SJCRH30 (cell line): ENCODE data around the gene MACF1. TPM values are rescaled to one million over a fixed set of nuclear protein-coding genes. Genes with fewer than 3 reads are reported as not detected.
A peak's percentile ranks its signal among the peaks of the same experiment; 100 is the strongest.
"Not testable (repeated sequence)": the region's sequence is repeated elsewhere in the genome, so short reads cannot be mapped to it uniquely, and the experiment has no call there.

Source experiments
- DNase-seq, 2 experiments: peaks; one replicate each; pipeline ENCODE4 v3.0.0-alpha.2; 2015 to 2020
- H3K27ac ChIP-seq: fragments of 250-450 bp; sonication (Bioruptor Pico); 2 replicates; pipeline ENCODE4 v1.5.1; 2020; ENCODE audit warnings: mild to moderate bottlenecking, moderate library complexity
- H3K27me3 ChIP-seq: fragments of 250-450 bp; sonication (Bioruptor Pico); 2 replicates; pipeline ENCODE4 v1.5.1; 2020; ENCODE audit warnings: mild to moderate bottlenecking, moderate library complexity
- H3K36me3 ChIP-seq: fragments of 250-450 bp; sonication (Bioruptor Pico); 2 replicates; pipeline ENCODE4 v1.5.1; 2020; ENCODE audit warnings: mild to moderate bottlenecking, moderate library complexity
- H3K4me1 ChIP-seq: fragments of 250-450 bp; sonication (Bioruptor Pico); 2 replicates; pipeline ENCODE4 v1.5.1; 2020; ENCODE audit warnings: mild to moderate bottlenecking, moderate library complexity
- H3K4me3 ChIP-seq: fragments of 250-450 bp; sonication (Bioruptor Pico); 2 replicates; pipeline ENCODE4 v1.5.1; 2020; ENCODE audit warnings: mild to moderate bottlenecking, moderate library complexity
- H3K9me3 ChIP-seq: fragments of 250-450 bp; sonication (Bioruptor Pico); replicated peaks from 2 replicates; pipeline ENCODE4 v1.5.1; 2020; ENCODE audit warnings: mild to moderate bottlenecking, moderate library complexity
- total RNA-seq: library from RNA; depleted of rRNA; stranded (reverse); fragments of >200 nt; shearing (Covaris generic); gene quantifications from 2 replicates; pipeline ENCODE4 v1.2.3, GENCODE V29; 2014

Gene MACF1
- total RNA-seq, 1 experiment from 2014 or later, result 172 TPM

DNA sequence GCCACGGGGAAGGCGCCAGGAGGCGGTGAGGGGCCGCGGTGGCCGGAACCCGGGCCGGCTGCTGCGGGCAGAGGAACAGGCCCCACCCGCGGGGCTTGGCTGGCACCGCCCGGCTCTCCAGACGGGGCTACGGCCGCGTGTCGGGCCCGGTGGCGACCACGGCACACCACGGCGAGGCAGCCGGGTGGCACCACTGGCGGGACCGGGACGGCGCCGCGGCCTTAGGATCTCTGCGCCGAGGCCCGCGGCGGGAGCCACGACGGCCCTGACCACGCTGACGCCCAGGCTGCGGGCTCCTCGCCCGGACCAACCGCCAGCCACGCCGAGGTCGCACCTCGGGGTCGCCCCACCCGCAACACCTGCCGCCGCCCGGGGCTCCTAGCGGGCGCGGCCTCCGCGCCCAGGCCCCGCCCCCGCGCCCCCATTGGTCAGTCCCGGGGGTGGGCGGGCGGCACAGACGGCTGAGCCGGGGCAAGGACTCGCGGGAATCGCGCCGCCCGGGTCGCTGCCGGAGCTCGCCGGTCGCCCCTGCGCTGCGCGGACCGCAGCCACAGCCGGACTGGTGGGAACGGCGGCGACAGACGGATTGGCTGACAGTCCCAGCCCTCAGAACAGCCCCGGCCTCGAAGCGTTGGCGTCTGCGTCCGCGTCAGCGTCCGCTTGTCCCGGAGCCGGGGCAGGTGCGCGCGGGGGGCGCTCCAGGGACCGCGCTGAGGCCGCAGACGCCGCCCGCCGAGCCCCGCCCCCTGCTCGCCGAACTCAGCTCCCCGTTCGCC is 286.8 kb downstream of the MACF1 start, which contains the start of gene BMP8A:
BMP8A (plus strand) TSS at position 491 of the 776 bp plus-strand sequence. CDS start 356 bp downstream, outside the sequence.
- H3K4me1 ChIP-seq, result peaks cover 11% of the 10 kb centered on the region
- H3K4me3 ChIP-seq, result peak within 1 kb of the TSS; percentile 51
- DNase-seq, result peak; percentile 28 to 37
- H3K27me3 ChIP-seq, result no peaks in the 10 kb centered on the region
- H3K27ac ChIP-seq, result no peak within 1 kb of the TSS
- H3K9me3 ChIP-seq, result no peaks in the 10 kb centered on the region
- H3K36me3 ChIP-seq, result peaks cover 14% of the 10 kb centered on the region

DNA sequence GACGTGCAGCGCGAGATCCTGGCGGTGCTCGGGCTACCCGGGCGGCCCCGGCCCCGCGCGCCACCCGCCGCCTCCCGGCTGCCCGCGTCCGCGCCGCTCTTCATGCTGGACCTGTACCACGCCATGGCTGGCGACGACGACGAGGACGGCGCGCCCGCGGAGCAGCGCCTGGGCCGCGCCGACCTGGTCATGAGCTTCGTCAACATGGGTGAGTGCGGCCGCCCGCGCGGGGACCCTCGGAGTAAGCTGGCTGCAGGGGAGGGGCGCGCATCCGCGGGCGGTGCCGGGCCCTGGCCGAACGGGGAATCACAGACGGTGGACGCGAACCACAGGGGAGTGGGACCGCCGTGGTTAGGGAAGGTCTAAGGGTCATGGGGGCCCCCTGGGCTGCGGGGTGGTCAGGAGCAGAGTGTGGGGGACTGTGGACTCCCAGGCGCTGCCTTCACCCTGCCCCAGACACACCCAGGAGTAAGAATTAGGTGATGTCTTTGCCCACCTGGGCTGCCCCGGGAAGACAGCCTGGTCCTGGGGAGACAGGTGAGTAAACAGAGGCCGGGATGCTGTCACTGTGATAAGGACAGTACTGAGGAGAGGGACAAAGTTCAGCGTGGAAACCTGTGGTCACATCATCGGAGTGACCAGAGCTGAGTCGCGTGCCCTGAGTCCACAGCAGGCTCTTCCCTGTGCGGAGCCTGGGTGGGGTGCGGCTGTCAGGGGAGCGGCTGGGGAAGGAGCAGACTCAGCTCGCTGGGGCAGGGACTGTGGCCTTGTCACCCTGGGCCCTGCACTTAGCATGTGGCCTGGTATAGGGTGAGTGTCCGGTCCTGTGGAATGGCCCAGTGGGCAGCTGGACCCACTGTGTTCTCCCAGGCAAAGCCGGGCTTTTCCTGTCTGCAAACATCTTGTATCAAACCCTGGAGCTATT is 287.9 kb downstream of the MACF1 start:
- DNase-seq, H3K36me3 ChIP-seq, H3K4me3 ChIP-seq, H3K9me3 ChIP-seq, H3K27ac ChIP-seq, H3K27me3 ChIP-seq: not testable (repeated sequence)
- peaks cover 11% of the 10 kb centered on the region for H3K4me1 ChIP-seq

DNA sequence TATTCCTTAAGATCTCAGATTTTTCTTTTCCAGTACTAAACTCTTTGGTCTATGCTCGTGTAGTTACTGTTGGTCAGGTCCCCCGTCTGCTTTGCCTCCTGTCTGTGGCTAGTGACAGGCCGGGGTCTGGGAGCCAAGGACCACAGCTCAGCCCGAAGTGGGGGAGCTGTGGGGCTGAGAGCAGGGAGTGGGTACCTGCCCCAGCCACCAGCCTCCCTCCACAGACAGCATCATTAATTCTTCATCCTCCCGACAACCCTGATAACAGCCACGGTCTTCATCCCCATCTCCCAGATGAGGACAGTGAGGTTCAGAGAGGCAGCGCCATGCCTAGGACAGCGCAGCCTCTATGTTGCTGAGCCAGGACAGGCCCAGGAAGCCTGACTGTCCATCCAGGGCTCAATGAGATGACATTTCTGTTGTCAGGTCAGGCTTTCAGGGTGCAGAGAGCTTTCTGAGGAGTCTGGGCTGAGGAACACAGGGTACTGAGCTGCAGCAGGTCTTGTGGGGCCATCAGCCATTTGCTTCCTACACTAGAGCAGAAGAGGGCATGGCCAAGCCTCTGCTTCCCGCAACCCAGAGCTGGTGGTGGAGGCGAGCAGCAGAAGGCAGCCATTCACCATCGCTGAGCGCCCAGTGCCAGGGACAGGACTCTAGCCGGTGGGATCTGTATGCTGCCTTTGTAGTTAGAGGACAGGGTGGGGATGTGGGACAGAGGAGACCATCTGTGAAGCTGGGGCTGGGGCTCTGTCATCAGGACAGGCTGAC is 288.7 kb downstream of the MACF1 start:
- not testable (repeated sequence) for DNase-seq, H3K36me3 ChIP-seq, H3K27ac ChIP-seq

DNA sequence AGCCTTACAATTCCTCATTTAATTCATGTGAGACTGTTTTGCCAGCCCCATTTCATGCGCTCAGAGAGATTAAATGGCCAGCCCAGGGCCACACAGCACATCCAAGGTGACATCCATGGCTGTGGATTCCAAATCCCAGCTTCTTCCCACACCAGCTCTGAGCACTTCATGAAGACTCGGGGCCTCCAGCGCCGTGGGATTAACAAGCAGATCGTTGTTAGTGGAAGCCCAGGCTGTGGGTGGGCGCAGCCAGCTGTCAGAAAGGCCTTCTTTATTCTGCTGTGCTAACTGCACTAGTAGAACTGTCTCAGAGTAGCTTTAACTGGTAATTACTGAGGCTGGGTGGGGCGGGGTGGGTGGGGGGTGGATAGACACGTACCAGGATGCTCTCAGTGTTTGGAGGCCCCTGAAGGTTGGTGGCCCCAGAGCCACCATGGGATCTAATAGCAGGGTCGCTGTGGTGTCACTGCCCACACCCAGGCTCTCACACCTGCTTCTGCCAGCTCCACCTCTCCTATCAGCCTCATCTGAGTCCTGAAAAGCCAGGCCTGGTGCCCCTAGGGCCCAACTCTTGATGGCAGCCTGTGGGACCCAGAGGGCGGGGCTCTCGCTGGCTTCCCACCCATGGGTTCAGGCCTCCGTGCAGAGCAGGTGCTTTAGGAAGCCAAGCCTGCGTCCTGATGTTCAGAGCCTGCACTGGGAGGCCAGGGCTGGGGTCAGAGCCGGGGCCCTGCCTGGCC is 290.3 kb downstream of the MACF1 start:
- peaks cover 11% of the 10 kb centered on the region for H3K4me1 ChIP-seq
- H3K4me3 ChIP-seq, result no peak overlapping the region
- H3K36me3 ChIP-seq, result no peaks in the 10 kb centered on the region
- H3K9me3 ChIP-seq, result no peaks in the 10 kb centered on the region
- no peaks in the 10 kb centered on the region for H3K27me3 ChIP-seq
- DNase-seq, result peak; percentile 70 to 78
- no peak overlapping the region for H3K27ac ChIP-seq

More for the DNA sequence above, 288.7 kb downstream of the MACF1 start:
- not testable (repeated sequence) for H3K27me3 ChIP-seq, H3K4me3 ChIP-seq, H3K9me3 ChIP-seq
- H3K4me1 ChIP-seq, result peaks cover 11% of the 10 kb centered on the region

DNA sequence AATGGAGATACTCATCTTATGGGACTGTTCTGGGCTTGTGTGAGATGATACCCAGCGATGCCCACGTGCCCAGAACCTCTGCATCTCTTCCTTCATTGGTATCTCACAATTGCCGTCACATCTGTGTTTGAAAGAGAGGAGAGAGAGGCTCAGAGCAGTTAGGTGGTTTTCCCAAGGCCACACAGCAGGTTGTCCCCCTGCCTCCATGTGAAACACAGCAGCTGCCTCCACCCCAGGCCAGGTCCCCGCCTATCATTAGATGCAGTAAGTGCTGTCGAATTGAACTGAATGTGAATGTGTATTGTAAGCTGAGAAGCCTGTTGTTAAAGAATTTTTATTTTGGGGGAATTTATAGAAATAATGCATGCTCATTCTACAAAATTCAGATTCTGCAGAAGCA is 292.0 kb downstream of the MACF1 start:
- H3K9me3 ChIP-seq, DNase-seq, H3K27me3 ChIP-seq, H3K27ac ChIP-seq, H3K36me3 ChIP-seq, H3K4me3 ChIP-seq: not testable (repeated sequence)
- H3K4me1 ChIP-seq, result peaks cover 17% of the 10 kb centered on the region

DNA sequence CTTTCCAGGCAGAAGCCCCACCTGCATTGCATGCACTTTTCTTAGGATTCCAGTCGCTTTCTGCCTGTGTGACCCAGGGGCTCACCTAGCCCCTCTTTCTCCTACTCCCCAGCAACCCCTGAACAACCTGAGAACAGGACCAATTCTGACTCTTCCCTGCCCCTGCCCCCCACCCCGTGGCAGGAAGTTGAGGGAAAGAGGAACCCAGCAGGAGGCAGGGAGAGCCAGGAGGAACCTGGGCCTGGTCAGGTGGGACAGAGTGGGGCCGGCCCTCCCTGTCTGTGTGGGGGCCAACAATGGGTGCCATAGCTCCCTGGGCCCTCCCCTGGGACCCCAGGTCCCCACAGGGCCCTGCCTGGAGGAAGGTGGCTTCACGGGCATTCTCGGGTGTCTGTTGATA is 293.1 kb downstream of the MACF1 start:
- Histone ChIP-seq H3K27me3 (no peaks in the 10 kb centered on the region), H3K9me3 (no peaks in the 10 kb centered on the region), H3K4me1 (peaks cover 17% of the 10 kb centered on the region), H3K36me3 (no peaks in the 10 kb centered on the region), H3K4me3 (no peak overlapping the region), H3K27ac (no peak overlapping the region)
- no peak for DNase-seq

DNA sequence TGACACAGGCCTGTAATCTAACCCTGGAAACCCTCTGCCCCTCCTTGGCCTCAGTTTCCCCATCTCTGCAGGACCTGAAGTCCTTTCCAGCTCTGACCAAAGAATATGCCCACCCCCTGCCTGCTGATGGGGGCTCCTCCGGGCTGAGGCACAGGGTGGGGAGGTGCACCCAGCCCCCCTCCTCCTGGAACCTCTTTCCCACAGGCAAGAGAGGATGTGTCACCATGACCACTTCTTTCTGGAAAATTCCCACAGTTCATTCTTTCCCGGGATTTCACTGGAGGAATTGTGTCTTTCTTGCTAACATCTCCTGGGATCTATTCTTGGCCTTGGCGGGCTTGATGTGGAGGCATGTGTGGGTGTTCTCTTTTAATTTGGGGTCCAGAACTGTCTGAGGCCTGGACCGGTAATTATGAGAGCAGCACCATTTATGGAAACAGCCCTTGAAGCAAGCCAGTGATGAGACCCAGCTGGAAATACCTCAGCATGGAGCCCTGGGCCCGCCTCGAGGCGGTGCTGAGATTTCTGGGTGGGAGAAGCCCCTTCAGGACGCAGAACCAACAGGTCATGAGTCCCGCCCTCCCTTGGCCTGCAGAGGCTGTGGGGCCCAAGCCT is 293.7 kb downstream of the MACF1 start:
- not testable (repeated sequence) for H3K9me3 ChIP-seq, H3K27me3 ChIP-seq, DNase-seq, H3K27ac ChIP-seq, H3K4me3 ChIP-seq, H3K36me3 ChIP-seq
- H3K4me1 ChIP-seq, result peaks cover 17% of the 10 kb centered on the region

DNA sequence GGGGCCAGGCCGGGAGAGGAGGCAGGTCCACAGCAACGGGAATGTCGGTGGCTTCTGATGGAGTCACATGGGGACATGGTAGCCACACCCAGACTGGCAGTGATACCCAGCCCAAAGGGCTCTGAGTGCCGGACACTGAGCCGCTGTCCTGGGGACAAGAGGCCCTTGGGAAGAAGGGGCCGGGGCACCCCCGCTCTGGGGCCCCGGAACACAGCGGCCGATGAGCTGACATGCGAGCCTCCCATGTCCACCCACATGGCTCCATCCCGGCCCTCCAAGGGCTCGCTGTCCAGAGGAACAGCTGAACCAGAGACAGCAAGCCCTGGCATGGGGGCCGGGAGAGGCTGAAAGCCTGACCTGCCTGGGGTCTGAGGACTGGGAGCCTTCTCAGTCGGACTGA is 294.3 kb downstream of the MACF1 start:
- peaks cover 16% of the 10 kb centered on the region for H3K4me1 ChIP-seq
- H3K36me3 ChIP-seq, H3K27ac ChIP-seq, H3K27me3 ChIP-seq, H3K4me3 ChIP-seq, DNase-seq, H3K9me3 ChIP-seq: not testable (repeated sequence)

DNA sequence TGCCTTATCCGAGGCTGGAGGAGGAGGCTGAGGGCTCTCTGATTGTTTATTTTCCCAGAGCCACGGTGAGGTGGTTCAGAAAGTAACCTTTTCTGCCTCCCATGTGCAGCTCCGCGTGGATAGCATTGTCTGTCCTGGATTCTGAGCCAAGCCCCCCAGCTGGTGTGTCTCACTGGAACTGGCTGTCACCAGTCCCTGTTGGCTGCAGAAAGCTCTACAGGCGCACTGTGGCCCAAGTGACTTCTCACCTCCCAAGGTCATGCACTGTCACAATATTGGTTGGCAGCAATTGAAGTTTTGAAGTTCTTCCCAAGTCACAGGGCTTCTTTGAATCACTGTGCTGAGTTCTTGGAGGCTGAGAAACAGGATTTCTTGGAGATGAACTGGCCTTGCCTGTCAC is 295.2 kb downstream of the MACF1 start:
- peaks cover 9% of the 10 kb centered on the region for H3K4me1 ChIP-seq
- no peaks in the 10 kb centered on the region for H3K9me3 ChIP-seq
- H3K4me3 ChIP-seq, result no peak overlapping the region
- H3K27ac ChIP-seq, result no peak overlapping the region
- H3K36me3 ChIP-seq, result no peaks in the 10 kb centered on the region
- no peaks in the 10 kb centered on the region for H3K27me3 ChIP-seq
- no peak for DNase-seq

DNA sequence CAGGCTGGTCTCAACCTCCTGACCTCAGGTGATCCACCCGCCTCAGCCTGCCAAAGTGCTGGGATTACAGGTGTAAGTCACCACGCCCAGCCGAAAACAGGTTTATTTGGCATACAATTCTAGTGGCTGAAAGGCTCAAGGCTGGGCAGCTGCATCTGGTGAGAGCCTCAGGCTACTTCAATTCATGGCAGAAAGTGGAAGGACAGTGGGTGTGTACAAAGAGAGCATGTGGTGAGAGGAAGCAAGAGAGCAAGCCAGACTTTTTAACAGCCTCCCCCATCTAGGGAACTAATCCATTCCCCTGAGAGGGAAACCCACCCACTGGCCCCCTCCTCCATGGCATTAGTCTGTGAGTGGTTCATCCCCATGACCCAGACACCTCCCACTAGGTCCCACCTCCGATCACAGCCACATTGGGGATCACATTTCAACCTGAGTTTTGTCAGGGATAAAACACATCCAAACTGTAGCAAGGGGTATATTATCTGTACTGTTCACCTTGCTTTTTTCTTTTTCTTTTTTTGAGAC is 296.4 kb downstream of the MACF1 start:
- Histone ChIP-seq H3K36me3 (no peaks in the 10 kb centered on the region), H3K27me3 (no peaks in the 10 kb centered on the region), H3K4me3 (no peak overlapping the region), H3K9me3 (no peaks in the 10 kb centered on the region), H3K4me1 (peaks cover 6% of the 10 kb centered on the region), H3K27ac (no peak overlapping the region)
- peak; percentile 22 to 54 for DNase-seq

DNA sequence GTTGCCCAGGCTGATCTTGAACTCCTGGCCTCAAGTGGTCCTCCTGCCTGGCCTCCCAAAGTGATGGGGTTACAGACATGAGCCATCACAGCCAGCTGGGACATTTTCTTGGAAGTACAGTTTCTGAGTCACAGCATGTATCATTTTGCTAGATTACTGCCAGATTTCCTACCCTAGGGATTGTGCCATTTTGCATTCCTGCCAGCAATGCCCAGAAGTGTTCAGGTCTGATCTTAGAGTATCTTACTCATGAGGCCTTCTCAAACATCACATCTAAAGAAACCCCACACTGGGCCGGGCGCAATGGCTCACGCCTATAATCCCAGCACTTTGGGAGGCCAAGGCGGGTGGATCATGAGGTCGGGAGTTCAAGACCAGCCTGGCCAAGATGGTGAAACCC is 297.2 kb downstream of the MACF1 start:
- no peaks in the 10 kb centered on the region for H3K36me3 ChIP-seq
- H3K9me3 ChIP-seq, result no peaks in the 10 kb centered on the region
- no peak overlapping the region for H3K4me3 ChIP-seq
- H3K4me1 ChIP-seq, result peaks cover 6% of the 10 kb centered on the region
- H3K27me3 ChIP-seq, result no peaks in the 10 kb centered on the region
- DNase-seq, result no peak
- H3K27ac ChIP-seq, result no peak overlapping the region

DNA sequence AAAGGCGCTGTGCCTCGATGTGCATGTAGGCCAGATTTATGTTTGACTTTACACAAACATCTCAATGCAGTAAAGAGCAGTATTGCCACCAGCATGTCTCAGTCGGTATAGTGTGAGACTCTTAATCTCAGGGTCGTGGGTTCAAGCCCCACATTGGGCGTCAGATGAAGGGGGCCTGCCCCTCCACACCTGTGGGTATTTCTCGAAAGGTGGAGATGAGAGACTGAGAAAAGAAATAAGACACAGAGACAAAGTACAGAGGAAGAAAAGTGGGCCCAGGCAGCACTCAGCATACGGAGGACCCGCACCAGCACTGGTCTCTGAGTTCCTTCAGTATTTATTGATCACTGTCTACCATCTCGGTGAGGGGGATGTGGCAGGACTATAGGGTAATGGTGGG is 299.9 kb downstream of the MACF1 start:
- not testable (repeated sequence) for H3K9me3 ChIP-seq, H3K36me3 ChIP-seq, DNase-seq, H3K27me3 ChIP-seq, H3K27ac ChIP-seq, H3K4me3 ChIP-seq
- peaks cover 22% of the 10 kb centered on the region for H3K4me1 ChIP-seq

DNA sequence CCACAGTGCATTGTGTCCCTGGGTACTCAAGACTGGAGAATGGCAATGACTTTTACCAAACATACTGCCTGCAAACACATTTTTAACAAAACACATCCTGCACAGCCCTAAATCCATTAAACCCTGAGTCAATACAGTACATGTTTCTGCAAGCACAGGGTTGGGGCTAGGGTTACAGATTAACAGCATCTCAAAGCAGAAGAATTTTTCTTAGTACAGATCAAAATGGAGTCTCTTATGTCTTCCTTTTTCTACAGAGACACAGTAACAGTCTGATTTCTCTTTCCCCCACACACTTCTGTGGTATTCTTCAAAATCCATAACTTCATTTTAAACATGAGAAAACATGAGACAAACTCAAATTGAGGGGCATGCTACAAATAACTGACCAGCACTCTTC is 300.8 kb downstream of the MACF1 start:
- no peaks in the 10 kb centered on the region for H3K9me3 ChIP-seq
- DNase-seq, result no peak
- no peak overlapping the region for H3K27ac ChIP-seq
- H3K27me3 ChIP-seq, result no peaks in the 10 kb centered on the region
- H3K4me3 ChIP-seq, result no peak overlapping the region
- H3K4me1 ChIP-seq, result peaks cover 22% of the 10 kb centered on the region
- H3K36me3 ChIP-seq, result no peaks in the 10 kb centered on the region
